ENCODE results near the gene VSTM2B. TPM values are rescaled to one million over a fixed set of nuclear protein-coding genes. Genes with fewer than 3 reads are reported as not detected.

The VSTM2B gene
- total and polyA plus RNA-seq, 2 of the 4 experiments (the other 2 are of a cell fraction) = not detected

DNA sequence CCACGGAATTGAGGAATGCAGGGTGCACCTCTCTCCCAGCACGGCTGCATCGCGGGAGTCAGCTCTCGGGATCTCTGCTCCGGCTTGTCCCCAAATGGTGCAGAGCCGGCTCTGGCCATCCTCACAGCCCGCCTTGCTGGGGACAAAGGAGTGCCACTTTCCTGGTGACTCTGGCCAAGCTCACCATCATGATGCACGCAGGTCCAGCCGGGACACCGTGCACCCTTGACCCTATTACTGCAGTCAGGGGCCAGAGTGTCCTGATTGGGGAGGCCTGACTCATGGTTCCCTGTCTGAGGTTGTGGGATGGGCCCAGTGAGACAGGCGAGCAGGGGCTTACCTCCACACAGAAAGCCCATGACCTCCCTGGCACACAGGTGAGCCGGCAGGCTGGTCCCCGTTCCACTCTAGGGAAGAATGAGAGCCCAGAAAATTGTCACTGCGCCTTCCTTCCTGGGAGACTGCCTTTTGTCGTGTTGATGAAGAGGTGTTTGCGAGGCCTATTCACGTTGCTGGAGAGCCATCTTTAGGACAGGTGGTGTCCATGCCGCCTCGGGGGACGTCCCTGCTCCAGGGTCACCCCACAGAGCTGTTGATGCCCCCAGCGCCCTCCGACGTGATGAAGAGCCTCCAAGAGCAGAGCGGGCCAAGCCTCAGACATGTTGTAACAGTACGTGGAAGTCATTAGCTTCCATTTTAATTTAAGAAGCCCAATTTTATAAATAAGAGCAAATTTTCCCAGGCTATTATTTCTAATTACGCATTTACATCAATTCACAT lies 18.5 kb upstream of the VSTM2B start:
- Histone ChIP-seq H3K18ac (ENCODE audit: low read depth, low read length) (no peak overlapping the region), H4K20me1 (ENCODE audit: insufficient read depth, low read length) (no peaks in the 10 kb centered on the region), H2BK5ac (ENCODE audit: low read depth, low read length, poor library complexity, severe bottlenecking) (no peak overlapping the region), H2AK5ac (ENCODE audit: low read depth, low read length) (no peak overlapping the region), H4K8ac (ENCODE audit: low read depth in 2 of 2, low read length in 2 of 2) (no peak overlapping the region), H2AK9ac (replicated peaks; ENCODE audit: low read depth, low read length, poor library complexity) (no peak overlapping the region), H3K56ac (ENCODE audit: extremely low read depth, insufficient read depth, low read length) (no peak overlapping the region), H3K4me2 (ENCODE audit: low read depth, low read length) (no peak overlapping the region), H2BK20ac (ENCODE audit: low read depth, low read length) (no peak overlapping the region), H2BK15ac (ENCODE audit: low read depth, low read length) (no peak overlapping the region), H3K14ac (replicated peaks; ENCODE audit: low read depth, low read length) (no peak overlapping the region), H3K4ac (ENCODE audit: low read depth, low read length) (no peak overlapping the region), H3K23ac (ENCODE audit: low read depth, low read length) (no peak overlapping the region), H3K79me1 (ENCODE audit: low read depth in 1 of 2, low read length in 2 of 2) (no peaks in the 10 kb centered on the region), H3K9ac (ENCODE audit: low read depth, low read length) (no peak overlapping the region), H3K9me1 (ENCODE audit: insufficient read depth, low read length) (no peaks in the 10 kb centered on the region), H4K5ac (ENCODE audit: low read depth, low read length) (no peak overlapping the region), H3K27me3 (ENCODE audit: control insufficient read depth, insufficient read depth, low read length) (no peaks in the 10 kb centered on the region), H3K9me3 (ENCODE audit: control insufficient read depth, insufficient read depth, low read length) (peaks cover 3% of the 10 kb centered on the region; the same call in 1 of the 2 replicates), H4K91ac (ENCODE audit: insufficient read depth, low read depth, low read length) (no peak overlapping the region), H3K4me1 (ENCODE audit: control insufficient read depth, insufficient read depth, low read length) (no peaks in the 10 kb centered on the region), H2BK120ac (ENCODE audit: low read depth, low read length) (no peak overlapping the region), H3K27ac (ENCODE audit: insufficient read depth, low read length) (no peak overlapping the region), H3K4me3 (ENCODE audit: insufficient read depth, low read depth, low read length) (no peak overlapping the region), H3K36me3 (ENCODE audit: control insufficient read depth, insufficient read depth, low read length) (no peaks in the 10 kb centered on the region), H2AFZ (replicated peaks; ENCODE audit: low read length, poor library complexity) (no peak overlapping the region)
- whole genome bisulfite sequencing, 2 experiments (ENCODE audit: extremely low coverage in 2 of 2, insufficient read length in 1 of 2) = 60% methylated on average over 1 of the region's 27 CpGs; no CpG with 5 or more reads in 1 of the 2 experiments
- in situ Hi-C loops (cut with MboI; ENCODE audit: low sequenced_read_pairs) (no loop called here), dilution Hi-C loops (cut with HindIII; ENCODE audit: low sequenced_read_pairs, unreplicated experiment) (no loop called here), intact Hi-C loops (cut with micrococcal nuclease) (no loop called here)
- POLR2A ChIA-PET (ENCODE audit: unreplicated experiment) = no interaction called here
- DNase-seq (no peak), ATAC-seq (ENCODE audit: low read depth) (no peak)
- CTCF ChIA-PET = no interaction called here
- BruUV-seq (replicated peaks) = no TSS peak
- TF ChIP-seq SMC3 (IDR thresholded peaks at IDR 0.05; ENCODE audit: low read depth, low read length) (no peak), CEBPB (IDR thresholded peaks at IDR 0.05; ENCODE audit: low read depth, low read length) (no peak), MAZ (IDR thresholded peaks at IDR 0.05; ENCODE audit: borderline replicate concordance, low read depth, low read length) (no peak), CHD1 (IDR thresholded peaks at IDR 0.05; ENCODE audit: low read depth, low read length) (no peak), MXI1 (IDR thresholded peaks at IDR 0.05; ENCODE audit: borderline replicate concordance, low read depth, low read length) (no peak), RCOR1 (IDR thresholded peaks at IDR 0.05; ENCODE audit: insufficient replicate concordance, low read length) (no peak), POLR2A (IDR thresholded peaks at IDR 0.05; ENCODE audit: low read depth, low read length) (no peak), NFE2L2 (IDR thresholded peaks at IDR 0.05; ENCODE audit: low read depth, low read length) (no peak), RFX5 (IDR thresholded peaks at IDR 0.05; ENCODE audit: low read depth, low read length) (no peak), RAD21 (IDR thresholded peaks at IDR 0.05; ENCODE audit: low read length) (no peak), BHLHE40 (IDR thresholded peaks at IDR 0.05; ENCODE audit: low read depth, low read length) (no peak), MAFK (IDR thresholded peaks at IDR 0.05; ENCODE audit: low read depth, low read length) (no peak), FOS (IDR thresholded peaks at IDR 0.05; ENCODE audit: low read depth, low read length) (no peak)
- TF ChIP-seq, protein P1, sequence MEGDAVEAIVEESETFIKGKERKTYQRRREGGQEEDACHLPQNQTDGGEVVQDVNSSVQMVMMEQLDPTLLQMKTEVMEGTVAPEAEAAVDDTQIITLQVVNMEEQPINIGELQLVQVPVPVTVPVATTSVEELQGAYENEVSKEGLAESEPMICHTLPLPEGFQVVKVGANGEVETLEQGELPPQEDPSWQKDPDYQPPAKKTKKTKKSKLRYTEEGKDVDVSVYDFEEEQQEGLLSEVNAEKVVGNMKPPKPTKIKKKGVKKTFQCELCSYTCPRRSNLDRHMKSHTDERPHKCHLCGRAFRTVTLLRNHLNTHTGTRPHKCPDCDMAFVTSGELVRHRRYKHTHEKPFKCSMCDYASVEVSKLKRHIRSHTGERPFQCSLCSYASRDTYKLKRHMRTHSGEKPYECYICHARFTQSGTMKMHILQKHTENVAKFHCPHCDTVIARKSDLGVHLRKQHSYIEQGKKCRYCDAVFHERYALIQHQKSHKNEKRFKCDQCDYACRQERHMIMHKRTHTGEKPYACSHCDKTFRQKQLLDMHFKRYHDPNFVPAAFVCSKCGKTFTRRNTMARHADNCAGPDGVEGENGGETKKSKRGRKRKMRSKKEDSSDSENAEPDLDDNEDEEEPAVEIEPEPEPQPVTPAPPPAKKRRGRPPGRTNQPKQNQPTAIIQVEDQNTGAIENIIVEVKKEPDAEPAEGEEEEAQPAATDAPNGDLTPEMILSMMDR (conservative IDR thresholded peaks at IDR 0.05; ENCODE audit: low read depth, low read length) = no peak
- TF ChIP-seq, protein P2, sequence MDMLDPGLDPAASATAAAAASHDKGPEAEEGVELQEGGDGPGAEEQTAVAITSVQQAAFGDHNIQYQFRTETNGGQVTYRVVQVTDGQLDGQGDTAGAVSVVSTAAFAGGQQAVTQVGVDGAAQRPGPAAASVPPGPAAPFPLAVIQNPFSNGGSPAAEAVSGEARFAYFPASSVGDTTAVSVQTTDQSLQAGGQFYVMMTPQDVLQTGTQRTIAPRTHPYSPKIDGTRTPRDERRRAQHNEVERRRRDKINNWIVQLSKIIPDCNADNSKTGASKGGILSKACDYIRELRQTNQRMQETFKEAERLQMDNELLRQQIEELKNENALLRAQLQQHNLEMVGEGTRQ (IDR thresholded peaks at IDR 0.05; ENCODE audit: low read depth, low read length) = no peak
- TF ChIP-seq, protein P3, sequence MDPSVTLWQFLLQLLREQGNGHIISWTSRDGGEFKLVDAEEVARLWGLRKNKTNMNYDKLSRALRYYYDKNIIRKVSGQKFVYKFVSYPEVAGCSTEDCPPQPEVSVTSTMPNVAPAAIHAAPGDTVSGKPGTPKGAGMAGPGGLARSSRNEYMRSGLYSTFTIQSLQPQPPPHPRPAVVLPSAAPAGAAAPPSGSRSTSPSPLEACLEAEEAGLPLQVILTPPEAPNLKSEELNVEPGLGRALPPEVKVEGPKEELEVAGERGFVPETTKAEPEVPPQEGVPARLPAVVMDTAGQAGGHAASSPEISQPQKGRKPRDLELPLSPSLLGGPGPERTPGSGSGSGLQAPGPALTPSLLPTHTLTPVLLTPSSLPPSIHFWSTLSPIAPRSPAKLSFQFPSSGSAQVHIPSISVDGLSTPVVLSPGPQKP (IDR thresholded peaks at IDR 0.05; ENCODE audit: borderline replicate concordance, low read depth, low read length) = no peak

Data from IMR-90 (cell line).